Lower leg skin (tissue), 4 donors: ENCODE measurements around the gene METTL3. TPM values are rescaled to one million over a fixed set of nuclear protein-coding genes. Genes with fewer than 3 reads are reported as not detected.

Experiments used
- DNase-seq, 2 donors: peaks; one replicate each; pipeline ENCODE4 v3.0.0-alpha.2; 2019; ENCODE audit warnings: low spot score in 2 of 2
- H3K4me3 ChIP-seq: fragments of 200-600 bp; sonication (generic); 2 replicates; pipeline ENCODE4 v1.5.1; 2017; ENCODE audit warnings: mild to moderate bottlenecking, low read depth; ENCODE audit not compliant: poor library complexity, severe bottlenecking
- POLR2A ChIP-seq, 2 donors: fragments of 450-650 bp; IDR thresholded peaks; one replicate each; pipeline ENCODE4 v1.6.1; 2016 to 2017; ENCODE audit warnings: antibody characterized with exemption in 2 of 2, mild to moderate bottlenecking in 1 of 2, moderate library complexity in 1 of 2
- WGBS, 2 donors: methylation state at CpG; one replicate each; pipeline ENCODE4 v1.1.5; 2018; 5-methylcytosine and 5-hydroxymethylcytosine counted together
- intact Hi-C: fragments of 100-400 bp; cut with DNase I; formaldehyde crosslinking; loops from one replicate; pipeline ENCODE4 v1.15.0; 2023; ENCODE audit warnings: low total_unique reads
- total RNA-seq, 4 donors: library from RNA; depleted of rRNA; stranded (reverse); fragments of >200 nt; gene quantifications; one replicate each; pipeline ENCODE4 v1.1.0, GENCODE V29; 2016
- TF ChIP-seq, protein P1 (sequence below), 3 donors: fragments of 450-650 bp; IDR thresholded peaks; one replicate each; pipeline ENCODE4 v1.5.1; 2016; ENCODE audit warnings: antibody characterized with exemption in 3 of 3, mild to moderate bottlenecking in 3 of 3, moderate library complexity in 2 of 3

The METTL3 gene
- total RNA-seq, 4 donors from 2014 or later, result 33.4 to 60.0 (median 39.8) TPM

DNA sequence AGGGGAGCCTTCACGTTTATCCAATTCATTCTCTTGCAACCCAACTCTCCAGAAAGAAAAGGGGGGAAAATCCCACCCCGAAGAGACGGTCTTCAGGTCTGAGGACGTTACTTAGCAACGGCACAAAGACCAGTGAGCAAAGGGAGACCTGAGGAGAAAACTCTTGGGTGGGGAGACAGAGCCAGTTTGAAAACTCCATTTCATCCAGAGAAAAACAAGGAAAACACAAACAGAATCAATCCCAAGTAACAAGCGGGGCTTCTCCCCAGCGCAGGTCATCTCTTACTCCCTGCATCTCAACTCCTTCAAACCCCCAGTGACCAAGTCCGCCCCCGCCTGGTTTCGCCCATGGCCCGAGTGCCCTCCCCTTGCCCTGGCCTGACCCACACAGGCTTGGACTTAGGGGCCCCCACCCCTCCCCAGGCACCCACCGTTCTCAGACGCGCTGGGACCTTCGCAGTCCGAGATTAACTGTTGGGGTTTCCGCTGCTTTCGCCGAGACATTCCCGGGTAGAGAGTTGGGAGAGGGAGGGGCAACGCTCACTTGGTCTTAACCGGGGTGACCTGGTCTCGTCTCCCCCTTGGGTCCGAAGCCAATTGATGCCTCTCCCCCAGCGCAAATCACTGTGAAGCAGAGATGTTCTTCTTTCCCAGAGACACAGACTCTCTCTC is 25.4 kb upstream of the METTL3 start:
- WGBS, 2 donors, result 5 to 6% methylated on average over 22 to 25 of the region's 25 CpGs
- peak in 1 of 2 donors; percentile 12 for DNase-seq
- no peak overlapping the region for H3K4me3 ChIP-seq
- TF ChIP-seq POLR2A (IDR thresholded peaks at IDR 0.05), result no peak
- TF ChIP-seq, protein P1, sequence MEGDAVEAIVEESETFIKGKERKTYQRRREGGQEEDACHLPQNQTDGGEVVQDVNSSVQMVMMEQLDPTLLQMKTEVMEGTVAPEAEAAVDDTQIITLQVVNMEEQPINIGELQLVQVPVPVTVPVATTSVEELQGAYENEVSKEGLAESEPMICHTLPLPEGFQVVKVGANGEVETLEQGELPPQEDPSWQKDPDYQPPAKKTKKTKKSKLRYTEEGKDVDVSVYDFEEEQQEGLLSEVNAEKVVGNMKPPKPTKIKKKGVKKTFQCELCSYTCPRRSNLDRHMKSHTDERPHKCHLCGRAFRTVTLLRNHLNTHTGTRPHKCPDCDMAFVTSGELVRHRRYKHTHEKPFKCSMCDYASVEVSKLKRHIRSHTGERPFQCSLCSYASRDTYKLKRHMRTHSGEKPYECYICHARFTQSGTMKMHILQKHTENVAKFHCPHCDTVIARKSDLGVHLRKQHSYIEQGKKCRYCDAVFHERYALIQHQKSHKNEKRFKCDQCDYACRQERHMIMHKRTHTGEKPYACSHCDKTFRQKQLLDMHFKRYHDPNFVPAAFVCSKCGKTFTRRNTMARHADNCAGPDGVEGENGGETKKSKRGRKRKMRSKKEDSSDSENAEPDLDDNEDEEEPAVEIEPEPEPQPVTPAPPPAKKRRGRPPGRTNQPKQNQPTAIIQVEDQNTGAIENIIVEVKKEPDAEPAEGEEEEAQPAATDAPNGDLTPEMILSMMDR (IDR thresholded peaks at IDR 0.05), result no peak
- intact Hi-C loops, result no loop called here

DNA sequence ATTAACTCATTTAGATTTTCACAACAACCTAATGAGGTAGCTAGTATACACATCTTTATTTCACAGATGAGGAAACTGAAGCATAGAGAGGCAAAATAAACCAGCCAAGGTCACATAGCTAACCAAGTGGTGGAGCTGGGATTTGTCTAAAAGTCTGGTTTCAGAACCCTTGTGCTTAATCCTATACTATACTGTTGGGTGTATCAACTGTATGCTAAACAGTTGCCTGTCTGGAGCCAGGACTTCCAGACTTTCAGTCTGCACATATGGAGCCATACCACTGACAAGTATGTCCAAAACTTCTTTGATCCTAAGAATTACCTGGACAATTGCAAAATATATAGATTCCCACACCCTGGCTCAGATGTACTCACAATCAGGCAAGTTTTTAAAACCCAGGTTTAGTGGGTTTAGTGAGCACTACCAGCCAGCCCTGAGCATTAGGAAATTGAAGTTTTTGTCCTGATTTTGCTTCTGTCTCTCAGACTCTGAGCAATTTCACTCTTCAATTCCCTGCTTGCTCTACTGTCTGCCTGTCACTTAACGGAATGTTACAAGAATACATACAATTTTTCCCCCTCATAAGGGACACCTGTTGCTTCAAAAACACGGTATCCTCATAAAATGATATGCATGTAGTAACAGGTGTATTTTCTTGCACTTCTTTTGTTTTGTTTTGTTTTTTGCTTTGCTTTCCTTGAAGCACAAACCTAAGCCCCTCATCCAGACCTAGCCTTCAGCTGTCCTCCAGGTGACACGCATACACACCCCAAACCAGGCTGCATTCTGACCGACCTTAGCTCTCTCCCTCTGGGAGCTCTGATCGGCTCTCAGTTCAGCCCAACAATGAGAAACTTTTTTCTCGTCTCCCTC is 24.6 kb upstream of the METTL3 start:
- TF ChIP-seq, protein P1 (IDR thresholded peaks at IDR 0.05), result no peak
- TF ChIP-seq POLR2A (IDR thresholded peaks at IDR 0.05), result no peak
- WGBS, 2 donors, result 26 to 37% methylated on average over 6 of the region's 6 CpGs
- DNase-seq, result no peak
- intact Hi-C loops, result no loop called here
- H3K4me3 ChIP-seq, result no peak overlapping the region

DNA sequence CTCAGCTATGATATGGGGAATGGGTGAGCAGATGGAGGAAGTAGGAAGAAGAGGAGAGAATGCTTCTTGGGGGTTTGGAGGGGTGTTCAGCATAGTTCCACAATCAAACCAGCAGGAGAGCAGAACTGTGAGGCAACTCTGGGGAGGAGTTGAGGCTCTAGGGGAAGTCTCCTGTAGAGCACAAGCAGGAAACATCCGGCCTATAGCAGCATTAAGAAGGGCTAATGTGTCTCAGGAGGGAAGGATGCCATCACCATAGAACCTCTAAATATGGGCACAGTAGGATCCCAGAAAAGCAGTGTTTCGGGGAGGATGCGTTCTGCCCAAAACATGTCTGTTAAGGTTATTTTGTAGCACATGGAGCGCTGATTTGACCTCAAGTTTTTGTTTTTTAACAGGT is 23.4 kb upstream of the METTL3 start:
- WGBS, 2 donors, result 69 to 77% methylated on average over 4 of the region's 4 CpGs
- no peak for DNase-seq
- intact Hi-C loops, result no loop called here
- H3K4me3 ChIP-seq, result no peak overlapping the region
- TF ChIP-seq POLR2A (IDR thresholded peaks at IDR 0.05), result no peak
- TF ChIP-seq, protein P1 (IDR thresholded peaks at IDR 0.05), result no peak

DNA sequence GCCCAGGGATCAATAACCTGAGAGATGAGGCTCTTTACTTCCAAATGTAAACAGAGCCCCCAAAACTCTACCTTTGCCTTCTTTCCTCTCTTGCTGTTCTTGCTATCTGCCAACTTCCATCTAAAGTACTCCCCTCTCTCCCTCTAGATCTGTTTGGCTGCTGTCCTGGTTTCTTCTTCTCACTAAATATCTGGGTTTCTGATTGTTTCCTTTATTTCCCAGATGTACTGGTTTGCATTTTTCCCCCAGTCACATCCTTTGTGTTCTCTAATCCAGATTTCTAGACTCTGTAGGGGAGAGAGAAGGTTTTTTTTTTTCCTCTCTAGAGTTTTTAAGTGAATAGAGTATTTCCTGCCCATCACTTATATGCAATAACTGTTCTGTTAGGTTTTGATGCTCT is 22.2 kb upstream of the METTL3 start:
- DNase-seq, result no peak
- TF ChIP-seq, protein P1 (IDR thresholded peaks at IDR 0.05), result no peak
- no peak for TF ChIP-seq POLR2A (IDR thresholded peaks at IDR 0.05)
- H3K4me3 ChIP-seq, result no peak overlapping the region
- intact Hi-C loops, result no loop called here

DNA sequence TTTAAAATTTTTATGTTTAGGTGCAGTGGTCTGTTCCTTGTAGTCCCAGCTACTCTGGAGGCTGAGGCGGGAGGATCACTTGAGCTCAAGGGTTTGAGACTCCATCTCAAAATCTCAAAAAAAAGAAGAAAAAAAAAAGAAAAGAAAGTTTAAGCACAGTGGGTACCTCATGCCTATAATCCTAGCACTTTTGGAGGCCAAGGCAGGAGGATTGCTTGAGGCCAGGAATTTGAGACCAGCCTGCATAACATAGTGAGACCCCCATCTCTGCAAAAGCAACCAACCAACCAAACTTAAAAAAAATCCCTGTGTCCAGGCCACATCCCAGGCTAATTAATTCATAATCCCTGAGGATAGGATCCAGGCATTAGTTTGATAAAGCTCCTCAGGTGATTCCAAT is 18.4 kb upstream of the METTL3 start:
- 91 to 100% methylated on average over 1 of the region's 1 CpG for WGBS, 2 donors
- no peak overlapping the region for H3K4me3 ChIP-seq
- no peak for TF ChIP-seq POLR2A (IDR thresholded peaks at IDR 0.05)
- TF ChIP-seq, protein P1 (IDR thresholded peaks at IDR 0.05), result no peak
- intact Hi-C loops, result no loop called here
- DNase-seq, result no peak
